Endothelial cell of umbilical vein (primary cell): Measurements from ENCODE around the gene ZC3H12C. TPM values are rescaled to one million over a fixed set of nuclear protein-coding genes. Genes with fewer than 3 reads are reported as not detected.

Source experiments
- BruUV-seq: library from RNA; stranded (reverse); fragments of 400-500 nt; replicated peaks from 2 replicates; lab custom pipeline; 2021; lab: Mats Ljungman, UMichigan
- CTCF ChIA-PET: fragments of 300-600, 350-600 bp; sonication (Branson Sonifier 250); formaldehyde crosslinking; loops from one replicate; lab custom pipeline; 2021; ENCODE audit warnings: antibody characterized with exemption, inconsistent platforms; lab: Charles Lee
- POLR2A ChIA-PET: fragments of 300-600, 350-600 bp; sonication (Branson Sonifier 250); formaldehyde crosslinking; loops from one replicate; lab custom pipeline; 2021; ENCODE audit warnings: antibody characterized with exemption, inconsistent platforms; lab: Charles Lee
- DNase-seq: peaks from one replicate; pipeline ENCODE4 v3.0.0-alpha.2; 2011; ENCODE audit warnings: low read depth, low spot score
- FAIRE-seq: peaks from 2 replicates; lab custom pipeline; 2011; peaks lifted over from hg19 to GRCh38; lab: Jason Lieb, UNC
- H2AFZ ChIP-seq: 2 replicates; pipeline ENCODE4 v1.6.0; 2012; ENCODE audit warnings: low read depth, low read length, control low read depth, inconsistent platforms
- H3K27ac ChIP-seq: 2 replicates; pipeline ENCODE4 v1.5.1; 2011; ENCODE audit warnings: low read depth, mild to moderate bottlenecking, control low read depth, low read length, moderate library complexity; ENCODE audit not compliant: insufficient read depth
- H3K27me3 ChIP-seq, 2 experiments: 2 replicates each; pipeline versions ENCODE4 v1.6.0 to v1.6.1; 2011; ENCODE audit warnings: low read length in 2 of 2, mixed read lengths in 1 of 2; ENCODE audit not compliant: control insufficient read depth in 2 of 2, insufficient read depth in 2 of 2
- H3K36me3 ChIP-seq, 2 experiments: 2 replicates in 1 of 2; 3 replicates in 1 of 2; pipeline ENCODE4 v1.5.1; 2011; ENCODE audit warnings: low read length in 2 of 2, mild to moderate bottlenecking in 1 of 2, moderate library complexity in 1 of 2; ENCODE audit not compliant: control insufficient read depth in 2 of 2, insufficient read depth in 2 of 2; ENCODE audit errors: extremely low read depth in 1 of 2
- H3K4me1 ChIP-seq: 3 replicates; pipeline ENCODE4 v1.5.1; 2011; ENCODE audit warnings: mild to moderate bottlenecking, low read length; ENCODE audit not compliant: control insufficient read depth, insufficient read depth; ENCODE audit errors: extremely low read depth
- H3K4me2 ChIP-seq: 2 replicates; pipeline ENCODE4 v1.6.1; 2011; ENCODE audit warnings: low read length, control low read depth, mixed read lengths; ENCODE audit not compliant: insufficient read depth
- H3K4me3 ChIP-seq, 3 experiments: fragments of 200-600 bp in 1 of 3; sonication (generic), shearing (Covaris generic) in 1 of 3; replicated peaks in 1 of 3; 2 replicates each; pipeline ENCODE4 v1.5.1; 2011 to 2016; ENCODE audit warnings: control low read depth in 3 of 3, low read length in 3 of 3, mild to moderate bottlenecking in 2 of 3, inconsistent platforms in 1 of 3, low read depth in 1 of 3, moderate library complexity in 1 of 3; ENCODE audit not compliant: insufficient read depth in 1 of 3
- H3K79me2 ChIP-seq: 2 replicates; pipeline ENCODE4 v1.6.0; 2012; ENCODE audit warnings: low read length, inconsistent platforms; ENCODE audit not compliant: control insufficient read depth, insufficient read depth
- H3K9ac ChIP-seq: replicated peaks from 2 replicates; pipeline ENCODE3; 2011; ENCODE audit warnings: low read length, control low read depth; ENCODE audit not compliant: insufficient read depth; ENCODE audit errors: extremely low read depth
- H3K9me1 ChIP-seq: replicated peaks from 3 replicates; pipeline ENCODE4 v1.6.0; 2011; ENCODE audit warnings: mild to moderate bottlenecking, low read length; ENCODE audit not compliant: control insufficient read depth, insufficient read depth; ENCODE audit errors: extremely low read depth
- H3K9me3 ChIP-seq: replicated peaks from 2 replicates; pipeline ENCODE4 v1.5.1; 2012; ENCODE audit warnings: low read length, inconsistent platforms; ENCODE audit not compliant: control insufficient read depth, insufficient read depth
- H4K20me1 ChIP-seq: replicated peaks from 2 replicates; pipeline ENCODE3; 2011; ENCODE audit warnings: mild to moderate bottlenecking, low read length; ENCODE audit not compliant: control insufficient read depth, insufficient read depth; ENCODE audit errors: extremely low read depth
- EZH2 ChIP-seq: IDR thresholded peaks from 2 replicates; pipeline ENCODE4 v1.6.1; 2012; ENCODE audit warnings: borderline replicate concordance, low read depth, mild to moderate bottlenecking, moderate library complexity, low read length, inconsistent platforms; ENCODE audit not compliant: severe bottlenecking
- FOS ChIP-seq: IDR thresholded peaks from 2 replicates; pipeline ENCODE4 v1.6.1; 2011; ENCODE audit warnings: mild to moderate bottlenecking, low read length, moderate library complexity, borderline replicate concordance; ENCODE audit not compliant: insufficient read depth
- GATA2 ChIP-seq: IDR thresholded peaks from 2 replicates; pipeline ENCODE4 v1.7.0; 2011; ENCODE audit warnings: low read depth, mild to moderate bottlenecking, moderate library complexity, mixed read lengths, low read length; ENCODE audit not compliant: insufficient read length, insufficient read depth
- JUN ChIP-seq: IDR thresholded peaks from 2 replicates; pipeline ENCODE4 v1.6.1; 2011; ENCODE audit warnings: borderline replicate concordance, low read depth; ENCODE audit not compliant: insufficient read length, insufficient read depth
- POLR2A ChIP-seq: IDR thresholded peaks from 2 replicates; pipeline ENCODE4 v1.6.1; 2012; ENCODE audit warnings: low read depth, mild to moderate bottlenecking, control low read depth, low read length
- POLR2AphosphoS5 ChIP-seq: IDR thresholded peaks from 2 replicates; pipeline ENCODE4 v1.6.1; 2012; ENCODE audit warnings: low read depth, mild to moderate bottlenecking, control low read depth, low read length, moderate library complexity; ENCODE audit not compliant: insufficient read depth
- dilution Hi-C: fragments of 300-500 bp; cut with MboI; formaldehyde crosslinking; loops from one replicate; pipeline ENCODE4 v1.15.0; 2019; ENCODE audit warnings: low sequenced_read_pairs; ENCODE audit not compliant: extremely low pct_ligation_motif_present
- intact Hi-C: fragments of 100-400 bp; cut with micrococcal nuclease; formaldehyde crosslinking; loops from one replicate; pipeline ENCODE4 v1.10.0; 2022
- polyA plus RNA-seq, 4 experiments: library from polyadenylated mRNA; depleted of rRNA in 3 of 4; stranded (reverse) in 3 of 4; unstranded in 1 of 4; fragments of >200 nt; gene quantifications; 2 replicates each; pipeline versions ENCODE4 v1.2.1 to v1.2.3, GENCODE V29; 2011 to 2012; ENCODE audit warnings: missing spikeins in 1 of 4
- total RNA-seq: library from RNA; stranded (reverse); gene quantifications from 2 replicates; pipeline ENCODE4 v1.2.3, GENCODE V29; 2021
- TF ChIP-seq, protein P1 (sequence below), 2 donors: IDR thresholded peaks; 1 replicate in 1 of 2; 2 replicates in 1 of 2; pipeline ENCODE4 v1.5.1; 2011; ENCODE audit warnings: low read length in 2 of 2, mild to moderate bottlenecking in 2 of 2, moderate library complexity in 2 of 2, control low read depth in 1 of 2, inconsistent platforms in 1 of 2, low read depth in 1 of 2; ENCODE audit not compliant: insufficient read depth in 1 of 2; ENCODE audit errors: extremely low read depth in 1 of 2
- TF ChIP-seq, protein P2 (sequence below): IDR thresholded peaks from 2 replicates; pipeline ENCODE4 v1.6.1; 2011; ENCODE audit not compliant: insufficient read depth, insufficient read length

The ZC3H12C gene
- total and polyA plus RNA-seq, 2 donors (not counting 3 experiments of a cell fraction or from before 2014, with no cell fraction given) = 5.5 to 14.7 TPM

DNA sequence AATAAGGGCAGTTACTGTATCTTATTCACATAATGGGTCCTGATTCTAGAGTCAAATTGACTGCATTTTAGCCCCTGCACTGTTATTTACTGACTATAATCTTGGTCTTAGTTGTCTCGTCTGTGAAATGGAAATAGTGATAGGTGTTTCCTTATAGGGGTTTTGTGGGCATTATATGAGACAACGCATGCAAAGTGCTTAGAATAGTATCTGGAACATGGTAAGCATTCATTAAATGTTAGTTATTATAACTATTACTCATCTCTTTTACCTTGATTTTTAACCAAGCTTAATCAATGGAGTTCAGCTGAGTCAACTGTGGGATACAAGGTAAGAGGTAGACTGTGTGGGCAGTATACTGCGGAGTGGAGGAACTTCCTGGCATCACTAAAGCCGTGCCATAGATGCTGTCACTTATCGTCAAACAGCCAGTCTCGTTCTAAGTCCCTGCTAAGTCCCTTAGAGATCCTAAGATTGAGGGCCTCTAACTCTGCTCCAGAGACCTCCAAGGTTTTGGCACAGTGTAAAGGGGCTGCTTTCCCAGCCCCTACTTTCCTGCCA lies 2.6 kb upstream of the ZC3H12C start:
- DNase-seq (no peak), FAIRE-seq (no peak)
- intact Hi-C loops (loop anchor here (5.0 to 10.0 kb wide), 3 partner anchors 82 to 287 kb away; no protein-coding TSS in a partner anchor), dilution Hi-C loops (no loop called here)
- Histone ChIP-seq H3K9ac (no peak overlapping the region), H3K9me3 (no peaks in the 10 kb centered on the region), H3K9me1 (no peaks in the 10 kb centered on the region), H3K27ac (no peak overlapping the region), H3K36me3 (no peaks in the 10 kb centered on the region), H3K4me1 (peaks cover 18% of the 10 kb centered on the region), H3K4me2 (no peak overlapping the region), H4K20me1 (peaks cover 2% of the 10 kb centered on the region), H2AFZ (no peak overlapping the region), H3K27me3 (peaks cover 2 to 3% of the 10 kb centered on the region in 2 experiments), H3K4me3 (no peak overlapping the region), H3K79me2 (peaks cover 18% of the 10 kb centered on the region)
- TF ChIP-seq GATA2 = no peak
- TF ChIP-seq POLR2A = no peak
- no peak for TF ChIP-seq EZH2
- TF ChIP-seq FOS = no peak
- TF ChIP-seq JUN = no peak
- no peak for TF ChIP-seq POLR2AphosphoS5
- TF ChIP-seq, protein P1, sequence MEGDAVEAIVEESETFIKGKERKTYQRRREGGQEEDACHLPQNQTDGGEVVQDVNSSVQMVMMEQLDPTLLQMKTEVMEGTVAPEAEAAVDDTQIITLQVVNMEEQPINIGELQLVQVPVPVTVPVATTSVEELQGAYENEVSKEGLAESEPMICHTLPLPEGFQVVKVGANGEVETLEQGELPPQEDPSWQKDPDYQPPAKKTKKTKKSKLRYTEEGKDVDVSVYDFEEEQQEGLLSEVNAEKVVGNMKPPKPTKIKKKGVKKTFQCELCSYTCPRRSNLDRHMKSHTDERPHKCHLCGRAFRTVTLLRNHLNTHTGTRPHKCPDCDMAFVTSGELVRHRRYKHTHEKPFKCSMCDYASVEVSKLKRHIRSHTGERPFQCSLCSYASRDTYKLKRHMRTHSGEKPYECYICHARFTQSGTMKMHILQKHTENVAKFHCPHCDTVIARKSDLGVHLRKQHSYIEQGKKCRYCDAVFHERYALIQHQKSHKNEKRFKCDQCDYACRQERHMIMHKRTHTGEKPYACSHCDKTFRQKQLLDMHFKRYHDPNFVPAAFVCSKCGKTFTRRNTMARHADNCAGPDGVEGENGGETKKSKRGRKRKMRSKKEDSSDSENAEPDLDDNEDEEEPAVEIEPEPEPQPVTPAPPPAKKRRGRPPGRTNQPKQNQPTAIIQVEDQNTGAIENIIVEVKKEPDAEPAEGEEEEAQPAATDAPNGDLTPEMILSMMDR (IDR thresholded peaks at IDR 0.05; ENCODE audit: extremely low read depth in 1 of 2, insufficient read depth in 1 of 2, low read depth in 1 of 2, low read length in 2 of 2) = no peak
- TF ChIP-seq, protein P2, sequence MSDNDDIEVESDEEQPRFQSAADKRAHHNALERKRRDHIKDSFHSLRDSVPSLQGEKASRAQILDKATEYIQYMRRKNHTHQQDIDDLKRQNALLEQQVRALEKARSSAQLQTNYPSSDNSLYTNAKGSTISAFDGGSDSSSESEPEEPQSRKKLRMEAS = no peak
- ChIA-PET CTCF (no interaction called here), POLR2A (no interaction called here)
- BruUV-seq = no TSS peak
